SK-MEL-5 (cell line): ENCODE data around the gene EDAR. TPM values are rescaled to one million over a fixed set of nuclear protein-coding genes. Genes with fewer than 3 reads are reported as not detected.
A peak's percentile ranks its signal among the peaks of the same experiment; 100 is the strongest.

Experiments
- DNase-seq: peaks from one replicate; pipeline ENCODE4 v3.0.0-alpha.2; 2016; ENCODE audit warnings: low read depth, low spot score
- in situ Hi-C: cut with HindIII; loops from 2 replicates; pipeline ENCODE4 v1.10.0; 2016; ENCODE audit warnings: low sequenced_read_pairs, high pct_unique_total_duplicates, low pct_unique_long_range_greater_than_20kb
- total RNA-seq: library from RNA; depleted of rRNA; stranded (reverse); fragments of >200 nt; shearing (Covaris generic); gene quantifications from 2 replicates; pipeline ENCODE4 v1.2.3, GENCODE V29; 2014

EDAR gene
- total RNA-seq, 1 experiment from 2014 or later = not detected

DNA sequence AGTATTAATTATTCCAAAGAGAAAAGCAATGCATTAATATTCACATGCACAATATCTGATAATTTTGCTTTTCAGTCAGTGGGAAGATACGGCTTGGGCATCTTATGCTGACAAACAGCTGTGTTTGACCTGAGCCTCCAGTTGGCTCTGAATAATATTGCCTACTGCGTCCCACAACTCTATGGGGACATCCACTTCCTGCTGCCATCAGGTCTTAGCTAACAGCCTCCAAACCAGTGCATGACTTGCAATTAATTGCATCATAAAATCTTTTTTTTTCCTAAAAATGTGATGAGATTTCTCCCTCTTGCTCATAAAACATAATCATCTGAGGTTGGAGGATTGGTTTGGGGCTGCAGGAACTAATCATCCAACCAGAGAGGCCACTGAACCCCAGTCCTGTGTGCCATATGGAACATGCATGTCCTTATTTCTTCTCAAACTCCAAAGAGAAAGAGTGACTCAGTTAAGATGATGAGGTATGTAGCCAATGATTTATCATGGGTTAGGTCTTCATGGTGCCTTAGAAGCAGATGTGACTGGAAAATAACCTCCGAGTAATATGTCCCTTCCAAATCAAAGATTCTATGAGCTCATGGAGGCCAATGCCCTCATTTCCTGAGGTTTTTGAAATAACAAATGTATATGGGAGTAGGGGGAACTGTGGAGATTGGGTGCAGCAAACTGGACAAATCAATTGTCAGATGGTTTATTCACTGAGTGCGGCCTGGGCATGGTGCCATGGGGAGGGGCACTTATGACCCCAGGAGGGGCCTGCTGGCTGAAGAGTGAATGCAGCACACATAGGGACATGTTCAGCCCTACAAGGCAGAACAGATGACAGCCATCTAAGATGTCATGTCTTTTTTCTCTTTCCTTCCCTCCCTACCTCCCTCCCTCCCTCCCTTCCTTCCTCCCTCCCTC lies 39.4 kb downstream of the EDAR start:
- DNase-seq = no peak
- in situ Hi-C loops = no loop called here

DNA sequence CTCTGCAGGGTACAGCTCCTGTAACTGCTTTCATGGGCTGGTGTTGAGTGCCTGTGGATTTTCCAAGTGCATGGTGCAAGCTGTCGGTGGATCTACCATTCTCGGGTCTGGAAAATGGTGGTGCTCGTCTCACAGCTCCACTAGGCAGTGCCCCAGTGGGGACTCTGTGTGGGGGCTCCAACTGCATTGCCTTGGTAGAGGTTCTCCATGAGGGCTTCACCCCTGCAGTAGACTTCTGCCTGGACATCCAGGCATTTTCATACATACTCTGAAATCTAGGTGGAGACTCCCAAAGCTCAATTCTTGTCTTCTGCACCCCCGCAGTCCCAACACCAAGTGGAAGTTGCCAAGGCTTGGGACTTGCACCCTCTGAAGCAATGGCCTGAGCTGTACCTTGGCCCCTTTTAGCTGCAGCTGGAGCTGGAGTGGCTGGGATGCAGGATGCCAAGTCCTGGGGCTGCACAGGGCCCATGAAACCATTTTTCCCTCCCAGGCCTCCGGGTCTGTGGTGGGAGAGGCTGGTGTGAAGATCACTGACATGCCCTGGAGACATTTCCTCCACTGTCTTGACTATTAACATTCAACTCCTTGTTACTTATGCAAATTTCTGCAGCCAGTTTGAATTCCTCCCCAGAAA lies 41.6 kb downstream of the EDAR start:
- in situ Hi-C loops = no loop called here
- DNase-seq = no peak

DNA sequence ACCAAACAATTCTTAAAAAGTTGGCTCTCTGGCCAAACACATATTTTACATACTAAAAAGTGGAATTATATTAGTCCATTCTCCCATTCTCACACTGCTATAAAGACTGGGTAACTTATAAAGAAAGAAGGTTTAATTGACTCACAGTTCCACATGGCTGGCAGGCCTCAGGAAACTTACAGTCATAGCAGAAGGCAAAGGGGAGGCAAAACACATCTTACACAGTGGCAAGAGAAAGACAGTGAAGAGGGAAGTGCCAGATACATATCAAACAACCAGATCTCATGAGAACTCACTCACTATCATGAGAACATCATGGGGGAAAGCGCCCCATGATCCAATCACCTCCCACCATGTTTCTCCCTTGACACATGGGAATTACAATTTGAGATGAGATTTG lies 42.6 kb downstream of the EDAR start:
- no peak for DNase-seq
- in situ Hi-C loops = no loop called here

DNA sequence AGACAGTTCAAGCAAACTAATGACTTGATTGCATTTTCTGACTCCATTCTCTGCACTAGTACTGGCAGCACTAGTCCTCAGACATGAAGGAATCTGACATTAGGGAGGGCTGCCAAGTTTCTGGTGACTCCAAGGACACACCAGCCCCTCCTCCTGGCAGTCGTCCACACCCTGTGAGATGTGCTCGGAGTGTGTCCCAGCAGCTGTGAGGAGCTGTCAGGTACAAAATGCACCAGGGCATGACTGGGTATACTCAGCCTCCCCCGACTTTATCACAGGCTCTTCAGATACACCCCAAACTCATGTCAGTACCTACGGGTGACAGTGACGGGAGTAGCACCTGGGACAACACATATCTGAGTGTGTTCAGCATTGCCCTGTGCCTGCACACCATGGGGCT lies 43.1 kb downstream of the EDAR start:
- no peak for DNase-seq
- in situ Hi-C loops = no loop called here

DNA sequence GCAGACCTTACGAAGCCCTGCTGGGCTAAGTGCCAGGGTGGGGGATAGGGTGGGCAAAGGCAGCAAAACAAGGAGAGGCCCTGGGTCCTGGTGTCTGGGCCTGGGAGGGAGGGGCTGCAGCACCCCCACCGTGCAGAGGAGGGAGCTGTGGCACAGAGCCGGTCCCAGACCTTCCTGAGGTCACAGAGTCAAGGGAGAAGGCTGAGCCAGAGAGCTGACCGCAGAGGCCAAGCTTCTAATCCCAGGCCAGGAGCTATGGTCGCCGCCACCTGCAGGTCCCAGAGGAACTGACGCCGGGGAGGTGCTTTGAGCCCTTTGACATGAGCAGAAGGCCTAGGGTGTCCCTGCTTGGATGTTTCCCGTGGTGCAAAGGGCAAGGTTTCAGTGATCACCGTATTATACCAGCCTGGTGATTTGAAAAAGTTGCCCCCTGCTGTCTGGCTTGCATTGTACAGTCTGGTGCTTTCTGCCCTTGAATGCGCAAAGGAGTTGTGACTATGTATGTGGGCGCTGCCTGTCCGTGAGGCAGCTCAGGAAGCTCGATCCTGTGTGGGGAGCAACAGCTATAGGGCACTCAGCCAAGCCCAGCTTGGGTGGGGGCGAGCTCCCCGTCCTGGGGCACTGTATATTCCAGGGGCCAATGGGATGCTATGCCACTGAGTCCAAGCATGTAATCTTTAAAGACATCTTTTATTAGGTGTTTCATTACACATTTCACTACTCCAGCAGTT lies 44.3 kb downstream of the EDAR start:
- DNase-seq = peak; percentile 5
- in situ Hi-C loops = no loop called here

DNA sequence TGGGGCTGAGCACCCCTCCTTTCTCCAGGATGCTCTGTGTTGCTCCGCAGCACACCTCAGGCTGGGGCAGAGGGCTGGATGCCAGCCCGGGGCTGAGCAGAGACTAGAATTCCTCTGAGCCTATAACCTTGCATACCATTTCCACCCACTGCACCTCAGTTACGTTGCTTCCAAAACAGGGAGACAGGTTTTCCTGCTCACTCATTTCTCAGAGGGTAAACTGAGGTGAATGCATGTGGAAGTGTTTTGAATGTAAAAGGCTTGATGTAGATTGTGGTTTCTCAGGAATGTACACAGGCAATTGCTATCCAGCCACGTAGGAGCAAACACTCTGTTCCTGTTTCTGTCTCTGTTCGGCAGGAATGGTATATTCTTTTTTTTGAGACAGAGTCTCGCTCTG lies 45.3 kb downstream of the EDAR start:
- in situ Hi-C loops = no loop called here
- DNase-seq = no peak

DNA sequence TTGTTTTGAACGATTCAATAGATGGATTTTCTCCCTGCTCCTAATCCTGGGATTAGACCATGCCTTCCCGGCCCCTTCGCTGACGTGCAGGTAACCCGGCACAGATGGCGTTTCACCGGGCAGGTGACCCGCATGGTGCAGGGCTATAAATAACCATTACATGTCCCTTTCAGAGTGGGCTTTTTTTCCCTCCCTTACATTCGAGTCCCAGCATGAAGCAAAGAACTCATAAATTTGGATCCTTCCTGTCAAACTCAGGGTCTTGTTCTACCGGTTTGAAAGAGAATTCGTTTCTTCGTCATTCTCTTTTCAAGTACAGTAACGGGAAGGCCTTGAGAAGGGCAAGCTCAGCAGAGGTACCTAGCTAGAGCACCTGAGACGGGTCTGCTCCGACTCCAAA lies 46.1 kb downstream of the EDAR start:
- no peak for DNase-seq
- in situ Hi-C loops = no loop called here

DNA sequence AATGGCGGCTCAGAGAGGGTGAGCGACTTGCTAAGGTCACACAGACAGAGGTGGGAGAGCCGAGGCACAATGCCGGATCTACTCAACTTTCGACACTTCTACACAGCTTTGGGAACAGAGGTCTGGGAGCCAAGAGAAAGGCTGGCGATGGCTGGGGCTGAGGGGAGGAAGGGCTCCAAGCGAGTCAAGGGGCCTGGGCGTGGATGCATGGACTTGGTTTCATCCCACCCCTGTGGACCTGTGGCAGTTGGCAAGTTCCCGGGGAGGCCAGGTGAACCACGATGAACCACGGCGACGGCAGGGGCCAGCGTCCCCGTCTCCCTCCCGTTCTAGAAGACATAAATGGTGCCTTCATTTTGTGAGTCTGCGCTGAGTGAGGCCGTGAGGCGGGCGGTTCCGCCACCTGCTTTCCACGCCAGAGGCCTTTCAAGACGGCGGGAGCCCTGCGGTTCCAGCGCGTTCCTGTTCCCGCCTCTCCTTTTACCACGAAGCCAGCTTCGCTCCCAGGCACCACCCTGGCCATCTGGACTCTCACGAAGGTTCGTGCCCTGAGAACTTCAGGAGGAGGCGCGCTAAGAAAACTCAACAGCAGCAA lies 46.7 kb downstream of the EDAR start:
- in situ Hi-C loops = no loop called here
- no peak for DNase-seq

DNA sequence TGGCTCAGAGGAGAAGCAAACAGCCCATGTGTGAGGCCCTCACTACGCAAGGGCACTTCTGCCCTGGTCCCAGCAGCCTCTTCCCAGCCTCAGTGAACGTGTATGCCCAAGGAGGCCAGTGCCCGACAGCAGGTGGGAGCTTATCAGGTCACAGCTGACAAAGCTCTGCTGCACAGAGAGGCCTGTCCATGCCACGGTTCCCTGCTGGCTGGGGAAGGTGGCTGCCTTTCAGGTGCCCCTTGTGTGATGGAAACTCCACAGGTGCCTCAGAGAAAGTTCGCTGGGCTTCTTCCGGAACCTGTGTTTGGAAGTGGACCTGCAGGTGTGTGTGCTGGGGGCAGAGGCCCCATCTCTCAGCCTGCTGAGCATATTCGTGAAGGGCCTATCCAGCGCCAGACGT lies 47.3 kb downstream of the EDAR start:
- in situ Hi-C loops = no loop called here
- no peak for DNase-seq

DNA sequence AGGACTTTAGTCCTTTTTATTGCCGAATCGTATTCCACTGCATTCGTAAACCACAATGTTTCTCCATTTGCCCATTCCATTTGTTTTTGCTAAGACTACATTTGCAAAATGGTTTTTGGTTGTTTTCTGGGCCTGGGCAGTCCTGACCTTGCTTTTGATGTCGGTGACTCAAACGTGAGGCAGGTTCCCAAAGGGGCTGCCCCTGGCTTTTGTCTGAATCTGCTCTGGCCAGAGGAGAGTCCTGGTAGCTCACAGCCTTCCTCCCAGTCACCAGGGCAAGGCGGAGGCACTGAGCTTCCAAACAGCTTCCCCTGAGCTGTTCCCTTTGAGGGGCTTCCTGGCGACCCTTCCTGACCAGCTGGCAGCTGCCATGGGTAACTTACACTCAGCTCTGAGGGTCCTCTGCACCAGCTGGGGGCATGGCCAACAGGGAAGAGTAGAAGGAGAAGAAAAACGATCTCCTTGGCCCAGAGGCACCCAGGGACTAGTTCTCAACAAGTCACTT lies 47.8 kb downstream of the EDAR start:
- in situ Hi-C loops = no loop called here
- no peak for DNase-seq

DNA sequence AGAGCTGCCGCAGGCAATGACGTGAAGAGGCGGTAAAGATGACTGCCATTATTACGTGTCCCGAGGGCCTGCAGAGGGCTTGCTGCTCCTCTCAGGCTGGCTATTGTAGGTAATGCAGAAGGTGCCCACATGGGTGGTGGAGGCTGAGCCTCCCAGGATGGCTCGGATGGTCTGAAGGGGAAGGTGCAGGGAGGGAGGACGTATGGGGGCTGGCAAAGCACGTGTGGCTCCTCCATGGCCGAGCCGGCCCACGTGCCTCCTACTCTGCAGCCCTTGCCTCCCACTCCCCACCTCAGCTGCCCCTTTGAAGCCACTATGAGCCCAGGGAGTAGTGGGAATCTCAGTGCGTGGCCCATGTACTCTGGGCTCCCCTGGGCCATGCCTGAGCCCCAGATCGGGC lies 48.9 kb downstream of the EDAR start:
- DNase-seq = no peak
- in situ Hi-C loops = no loop called here

DNA sequence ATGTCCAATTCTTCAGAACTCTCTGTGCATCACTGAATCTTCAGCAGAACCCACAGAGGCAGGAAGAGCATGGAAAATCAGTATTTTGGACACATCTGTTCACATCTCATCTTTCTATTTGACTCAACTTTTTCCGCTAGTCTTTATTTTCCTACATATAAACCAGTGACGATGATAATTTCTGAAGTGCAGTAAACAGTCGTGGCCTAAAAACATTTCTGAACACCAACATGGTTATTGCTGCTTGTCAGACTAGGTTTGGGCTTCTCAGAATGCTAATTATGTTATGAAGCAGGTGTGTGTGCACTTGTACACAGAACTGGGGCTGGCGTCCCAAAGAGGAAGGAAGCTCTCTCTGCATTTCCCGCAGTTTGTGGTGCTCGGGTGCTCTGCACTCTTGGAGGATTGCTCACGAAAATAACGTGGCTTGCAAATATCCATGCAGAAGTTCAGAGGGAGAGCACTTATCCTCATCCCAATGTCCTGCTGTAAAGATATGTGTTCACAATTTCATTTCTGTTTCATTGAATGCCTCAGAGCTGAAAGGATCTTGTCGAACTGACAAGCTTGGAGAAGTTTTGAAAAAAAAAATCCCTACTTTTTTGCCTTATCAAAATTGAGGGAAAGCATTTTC lies 50.8 kb downstream of the EDAR start:
- in situ Hi-C loops = no loop called here
- DNase-seq = no peak

DNA sequence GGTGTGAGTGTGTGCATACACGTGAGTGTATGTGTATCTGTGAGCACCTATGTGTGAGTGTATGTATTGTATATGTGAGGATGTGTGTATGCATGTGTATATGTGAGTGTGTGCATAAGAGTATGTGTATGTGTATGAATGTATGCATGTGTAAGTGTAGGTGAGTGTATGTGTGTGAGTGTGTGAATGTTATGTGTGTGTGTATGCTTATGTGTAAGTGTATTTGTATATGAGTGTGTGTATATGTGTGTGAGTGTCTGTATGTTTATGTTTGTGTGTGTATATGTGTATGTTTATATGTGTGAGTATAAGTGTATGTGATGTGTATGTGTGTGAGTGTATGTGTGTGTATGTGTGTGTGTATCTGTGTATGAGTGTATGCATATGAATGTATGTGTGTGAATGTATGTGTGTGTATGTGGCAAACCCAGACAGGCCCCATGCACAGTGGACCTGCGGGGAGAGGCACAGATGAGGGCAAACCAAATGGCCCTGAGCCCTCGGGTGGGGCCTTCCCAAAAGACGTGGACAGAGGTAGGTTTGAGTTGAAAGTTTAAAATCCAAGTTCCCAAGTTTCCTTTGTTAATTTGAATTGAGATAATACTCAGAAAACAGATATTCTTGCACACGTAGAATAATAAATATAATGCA lies 51.5 kb downstream of the EDAR start:
- in situ Hi-C loops = no loop called here
- no peak for DNase-seq

DNA sequence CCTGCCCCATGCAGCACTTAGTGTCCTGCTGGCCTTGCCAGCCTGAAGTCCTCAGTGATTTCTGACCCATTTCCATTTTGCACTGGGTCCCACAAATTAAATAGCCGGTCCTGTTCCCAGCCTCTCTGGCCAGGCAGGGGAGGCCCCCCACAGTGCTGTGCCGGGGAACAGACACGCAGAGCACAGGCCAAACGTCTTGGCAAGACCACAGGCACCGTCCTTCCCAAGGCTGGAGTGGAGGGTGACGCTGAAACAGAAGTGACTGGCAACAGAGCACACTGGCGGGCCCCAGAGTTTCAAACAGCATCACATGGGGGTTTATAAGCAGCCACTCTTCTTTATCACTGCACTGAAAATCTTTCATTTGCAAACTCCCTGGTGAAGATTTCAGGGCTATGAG lies 52.2 kb downstream of the EDAR start:
- no peak for DNase-seq
- in situ Hi-C loops = no loop called here

DNA sequence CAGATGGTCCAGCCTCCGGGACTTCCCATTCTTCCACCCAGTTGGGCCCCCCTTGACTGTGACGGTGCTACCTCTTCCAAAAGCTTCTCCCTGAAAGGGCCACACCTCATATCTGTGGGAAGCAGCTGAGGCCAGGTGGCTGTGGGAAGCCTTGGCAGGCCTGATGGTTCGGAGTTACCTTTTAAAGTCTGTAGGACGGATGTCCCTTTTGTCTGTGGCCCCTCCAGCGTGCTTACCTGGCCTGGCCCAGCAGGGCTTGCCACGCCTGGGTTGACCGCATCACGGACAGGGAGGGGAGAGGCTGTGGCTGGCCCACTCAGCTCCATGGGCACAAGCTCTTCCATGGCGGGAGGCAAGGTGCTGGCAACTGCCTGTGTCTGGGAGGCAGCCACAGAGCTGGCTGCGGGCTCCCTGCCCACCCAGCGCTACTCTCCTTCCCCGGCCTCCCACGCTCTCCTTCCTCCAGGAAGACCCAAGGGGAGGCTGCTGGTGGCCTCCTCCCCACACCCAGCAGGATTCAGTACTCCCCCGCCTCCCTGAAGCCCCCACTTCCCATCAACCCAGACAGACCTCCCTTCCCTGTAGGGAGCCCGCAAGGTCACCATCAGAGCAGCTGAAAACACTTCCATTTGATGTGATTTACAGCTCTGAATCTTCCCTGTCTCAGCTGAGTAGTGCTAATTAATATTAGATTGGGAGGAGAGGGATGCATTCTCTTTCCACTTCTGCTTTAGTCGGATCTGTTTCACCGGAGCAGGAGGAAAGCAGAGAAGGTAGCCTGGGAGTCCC lies 52.8 kb downstream of the EDAR start:
- in situ Hi-C loops = no loop called here
- no peak for DNase-seq

DNA sequence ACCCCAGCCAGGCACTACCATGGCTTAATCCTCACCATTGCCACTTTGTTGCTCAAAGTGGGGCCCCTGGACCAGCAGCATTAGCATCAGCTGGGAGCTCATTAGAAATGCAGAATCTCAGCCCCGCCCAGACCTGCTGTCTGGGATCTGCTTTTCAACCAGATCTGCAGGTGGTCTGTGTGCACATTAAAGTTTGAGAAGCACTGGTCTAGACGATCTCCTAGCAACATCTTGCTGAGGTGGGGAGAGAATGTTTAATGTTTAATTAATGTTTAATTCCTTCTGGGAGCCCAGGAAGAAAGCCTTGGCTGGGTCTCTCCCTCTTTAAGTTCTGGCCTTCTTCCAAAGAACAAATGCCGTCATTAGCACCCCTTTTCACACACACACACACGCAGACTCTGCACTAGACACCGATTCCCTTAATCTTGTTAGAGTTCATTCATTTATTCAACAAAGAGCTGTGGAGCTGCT lies 53.7 kb downstream of the EDAR start:
- no peak for DNase-seq
- in situ Hi-C loops = no loop called here
